K562 (cell line): ENCODE data around the gene MYL5. TPM values are rescaled to one million over a fixed set of nuclear protein-coding genes. Genes with fewer than 3 reads are reported as not detected.

ENCODE experiments used
- AFF1 ChIP-seq, 2 experiments: fragments of 450-650 bp; IDR thresholded peaks; 2 replicates each; pipeline ENCODE4 v1.6.1; 2018; ENCODE audit warnings: mild to moderate bottlenecking in 2 of 2, low read depth in 1 of 2; ENCODE audit not compliant: partially characterized antibody in 2 of 2
- E2F6 ChIP-seq, 2 experiments: IDR thresholded peaks; 2 replicates each; pipeline ENCODE4 v1.6.1; 2011; ENCODE audit warnings: borderline replicate concordance in 1 of 2, control low read depth in 1 of 2, low read depth in 1 of 2, low read length in 1 of 2, mild to moderate bottlenecking in 1 of 2, mixed read lengths in 1 of 2, moderate library complexity in 1 of 2; ENCODE audit not compliant: insufficient read depth in 1 of 2, insufficient read length in 1 of 2, poor library complexity in 1 of 2, severe bottlenecking in 1 of 2; ENCODE audit errors: extremely low read depth in 1 of 2
- ELF1 ChIP-seq: fragments of 200-800 bp; sonication (Bioruptor generic); IDR thresholded peaks from 2 replicates; pipeline ENCODE4 v1.6.1; 2016; ENCODE audit warnings: missing genetic modification characterization, missing compliant biosample characterization
- ELK3 ChIP-seq: fragments of 450-650 bp; formaldehyde crosslinking; IDR thresholded peaks from 2 replicates; pipeline ENCODE4 v1.4.0; 2020; ENCODE audit warnings: mild to moderate bottlenecking
- EP300 ChIP-seq: IDR thresholded peaks from 2 replicates; pipeline ENCODE4 v1.6.1; 2012; ENCODE audit warnings: low read length, improper control_type of control experiment
- ESRRB ChIP-seq: fragments of 250-450 bp; sonication (Bioruptor Pico); IDR thresholded peaks from 2 replicates; pipeline ENCODE4 v1.5.0; 2020; ENCODE audit warnings: mild to moderate bottlenecking, moderate library complexity, borderline replicate concordance
- ETS1 ChIP-seq: conservative IDR thresholded peaks from 2 replicates; pipeline ENCODE4 v1.6.1; 2011; ENCODE audit warnings: low read depth, mild to moderate bottlenecking, low read length; ENCODE audit not compliant: control insufficient read depth
- EZH2 ChIP-seq: IDR thresholded peaks from 2 replicates; pipeline ENCODE4 v1.6.1; 2012; ENCODE audit warnings: low read depth, mild to moderate bottlenecking, inconsistent platforms, low read length, borderline replicate concordance
- HDAC1 ChIP-seq, 2 experiments: fragments of 450-650 bp; IDR thresholded peaks; 2 replicates each; pipeline ENCODE4 v1.6.1; 2016 to 2017; ENCODE audit warnings: inconsistent platforms in 1 of 2, mild to moderate bottlenecking in 1 of 2, moderate library complexity in 1 of 2
- MED1 ChIP-seq: sonication (generic); formaldehyde crosslinking; IDR thresholded peaks from 2 replicates; pipeline ENCODE4 v1.8.1; 2023; ENCODE audit warnings: missing genetic modification reagents, borderline replicate concordance
- MYC ChIP-seq, 2 experiments: fragments of 250-450 bp in 1 of 2; sonication (Bioruptor Pico) in 1 of 2; IDR thresholded peaks; 2 replicates each; pipeline versions ENCODE4 v1.5.1 to v1.6.1; 2012 to 2021; ENCODE audit warnings: low read depth in 2 of 2, borderline replicate concordance in 1 of 2, improper control_type of control experiment in 1 of 2, low read length in 1 of 2, mild to moderate bottlenecking in 1 of 2, moderate library complexity in 1 of 2
- NFIC ChIP-seq: fragments of 450-650 bp; IDR thresholded peaks from 2 replicates; pipeline ENCODE4 v1.6.1; 2017; ENCODE audit warnings: mild to moderate bottlenecking, inconsistent platforms
- RBM34 ChIP-seq: fragments of 200-400 bp; formaldehyde crosslinking; IDR thresholded peaks from 2 replicates; pipeline ENCODE4 v1.6.1; 2018; ENCODE audit warnings: low read length, borderline replicate concordance; ENCODE audit not compliant: insufficient read depth
- RCOR1 ChIP-seq, 2 experiments: IDR thresholded peaks; 2 replicates each; pipeline ENCODE4 v1.6.1; 2012; ENCODE audit warnings: low read depth in 2 of 2, low read length in 2 of 2, borderline replicate concordance in 1 of 2, improper control_type of control experiment in 1 of 2
- SMAD3 ChIP-seq: fragments of 450-650 bp; formaldehyde crosslinking; conservative IDR thresholded peaks from 2 replicates; pipeline ENCODE4 v1.4.0; 2020; ENCODE audit warnings: mild to moderate bottlenecking
- STAT5B ChIP-seq: fragments of 250-450 bp; sonication (Bioruptor Pico); IDR thresholded peaks from 2 replicates; pipeline ENCODE4 v1.8.0; 2021; ENCODE audit warnings: mild to moderate bottlenecking, inconsistent platforms
- ZC3H11A ChIP-seq: IDR thresholded peaks from 2 replicates; pipeline ENCODE4 v1.6.1; 2012; ENCODE audit warnings: low read depth, low read length, improper control_type of control experiment
- ZNF239 ChIP-seq: fragments of 250-450 bp; sonication (Bioruptor Pico); IDR thresholded peaks from 2 replicates; pipeline ENCODE4 v1.4.0; 2020; ENCODE audit warnings: mild to moderate bottlenecking
- polyA plus RNA-seq, 8 experiments: library from polyadenylated mRNA; depleted of rRNA in 4 of 8; stranded (reverse) in 5 of 8; unstranded in 3 of 8; fragments of >200 nt; fragmentation: Nextera tagmentation in 2 of 8; fragmentation: Illumina TruSeq in 1 of 8; extraction: Ambion mirVana in 2 of 8; extraction: Trizol in 1 of 8; gene quantifications; 2 replicates each; pipeline versions ENCODE4 v1.2.1 to v1.2.3, GENCODE V29; 2011 to 2014; ENCODE audit warnings: inconsistent platforms in 1 of 8, missing spikeins in 1 of 8
- total RNA-seq, 7 experiments: library from RNA; depleted of rRNA in 6 of 7; stranded (reverse); fragments of >200 nt in 6 of 7; fragmentation: Illumina TruSeq in 2 of 7; extraction: Trizol in 2 of 7; gene quantifications; 2 replicates each; pipeline versions ENCODE4 v1.2.1 to v1.2.3, GENCODE V29; 2011 to 2021; ENCODE audit warnings: low replicate concordance in 1 of 7

MYL5 gene
- total and polyA plus RNA-seq, 9 of the 15 experiments (the other 6 are each of a cell fraction or from before 2014, with no cell fraction given), result 1.4 to 10.0 (median 4.1) TPM

GRCh38 chr4:674172-675035 is at the start of gene MYL5, which contains the start of gene ATP5ME (continued):
- no peak for TF ChIP-seq AFF1 (IDR thresholded peaks at IDR 0.05; ENCODE audit: low read depth in 1 of 2, partially characterized antibody in 2 of 2)
- TF ChIP-seq ZC3H11A, result no peak
- peak; percentile 77 for TF ChIP-seq ETS1
- peak; percentile 18; the same call in 1 of the 2 replicates for TF ChIP-seq EP300
- no peak for TF ChIP-seq ELF1 (tag)
- peak; percentile 47 for TF ChIP-seq MYC (IDR thresholded peaks at IDR 0.05; ENCODE audit: low read depth, low read length)
- TF ChIP-seq MYC (CRISPR knock-in tag; IDR thresholded peaks at IDR 0.05; ENCODE audit: borderline replicate concordance, low read depth), result 0 out of 2 replicates have a peak, but pooled peaks have one; percentile 46
- peak in 1 of 2 experiments; percentile 76; a peak in 2 of 4 replicates for TF ChIP-seq RCOR1 (IDR thresholded peaks at IDR 0.05; ENCODE audit: borderline replicate concordance in 1 of 2, low read depth in 2 of 2, low read length in 2 of 2)
- TF ChIP-seq HDAC1 (IDR thresholded peaks at IDR 0.05), result peak in 1 of 2 experiments; percentile 60; a peak in 1 of 4 replicates
- TF ChIP-seq E2F6 (IDR thresholded peaks at IDR 0.05; ENCODE audit: borderline replicate concordance in 1 of 2, extremely low read depth in 1 of 2, insufficient read depth in 1 of 2, insufficient read length in 1 of 2, low read depth in 1 of 2, low read length in 1 of 2, poor library complexity in 1 of 2, severe bottlenecking in 1 of 2), result peak in 1 of 2 experiments; percentile 62
- no peak for TF ChIP-seq ZNF239 (CRISPR knock-in tag)
- no peak for TF ChIP-seq SMAD3 (CRISPR knock-in tag)
- TF ChIP-seq ELK3 (CRISPR knock-in tag), result no peak
- no peak for TF ChIP-seq STAT5B
- TF ChIP-seq ESRRB (CRISPR knock-in tag), result no peak
- no peak for TF ChIP-seq EZH2
- no peak; the same call in 1 of the 2 replicates for TF ChIP-seq RBM34
- TF ChIP-seq NFIC, result no peak
- no peak for TF ChIP-seq MED1
